Measurements from ENCODE around the gene KATNAL2.
"Not testable (repeated sequence)": the region's sequence is repeated elsewhere in the genome, so short reads cannot be mapped to it uniquely, and the experiment has no call there.

Gene KATNAL2

GRCh38 chr18:46939998-46940571 lies 22.7 kb downstream of the KATNAL2 start:
- DNase-seq: no peak

GRCh38 chr18:46942646-46943045 lies 25.2 kb downstream of the KATNAL2 start:
- DNase-seq: no peak

GRCh38 chr18:46946656-46947282 lies 29.4 kb downstream of the KATNAL2 start:
- DNase-seq: peak; percentile 81

GRCh38 chr18:46950064-46950656 lies 32.8 kb downstream of the KATNAL2 start:
- DNase-seq: peak; percentile 17

- no peak for DNase-seq
Observed at GRCh38 chr18:46953195-46953594, 35.8 kb downstream of the KATNAL2 start.

- no peak for DNase-seq
Observed at GRCh38 chr18:46958209-46958608, 40.8 kb downstream of the KATNAL2 start.

- DNase-seq: not testable (repeated sequence)
Observed at GRCh38 chr18:46963656-46964578, 46.5 kb downstream of the KATNAL2 start.

- DNase-seq: not testable (repeated sequence)
Observed at GRCh38 chr18:46964579-46965293, 47.3 kb downstream of the KATNAL2 start.

GRCh38 chr18:46966266-46966665 lies 48.9 kb downstream of the KATNAL2 start:
- not testable (repeated sequence) for DNase-seq

- DNase-seq: not testable (repeated sequence)
Observed at GRCh38 chr18:46969551-46969950, 52.1 kb downstream of the KATNAL2 start.

- DNase-seq: not testable (repeated sequence)
Observed at GRCh38 chr18:47019870-47020269, 102.5 kb downstream of the KATNAL2 start.

GRCh38 chr18:47020757-47021156 lies 103.4 kb downstream of the KATNAL2 start:
- DNase-seq: not testable (repeated sequence)

- DNase-seq: not testable (repeated sequence)
Observed at GRCh38 chr18:47022821-47023220, 105.4 kb downstream of the KATNAL2 start.

GRCh38 chr18:47023769-47024465 lies 106.5 kb downstream of the KATNAL2 start:
- not testable (repeated sequence) for DNase-seq

- DNase-seq: not testable (repeated sequence)
Observed at GRCh38 chr18:47025557-47026174, 108.3 kb downstream of the KATNAL2 start.

GRCh38 chr18:47028738-47029137 lies 111.3 kb downstream of the KATNAL2 start:
- not testable (repeated sequence) for DNase-seq

GRCh38 chr18:47029684-47030353 lies 112.4 kb downstream of the KATNAL2 start:
- DNase-seq: not testable (repeated sequence)

GRCh38 chr18:47030887-47031286 lies 113.5 kb downstream of the KATNAL2 start:
- not testable (repeated sequence) for DNase-seq

GRCh38 chr18:47032945-47033344 lies 115.5 kb downstream of the KATNAL2 start:
- DNase-seq: no peak

- not testable (repeated sequence) for DNase-seq
Observed at GRCh38 chr18:47034591-47034990, 117.2 kb downstream of the KATNAL2 start.
